ENCODE measurements around the gene ZNF530.
A peak's percentile ranks its signal among the peaks of the same experiment; 100 is the strongest.

The ZNF530 gene

DNA sequence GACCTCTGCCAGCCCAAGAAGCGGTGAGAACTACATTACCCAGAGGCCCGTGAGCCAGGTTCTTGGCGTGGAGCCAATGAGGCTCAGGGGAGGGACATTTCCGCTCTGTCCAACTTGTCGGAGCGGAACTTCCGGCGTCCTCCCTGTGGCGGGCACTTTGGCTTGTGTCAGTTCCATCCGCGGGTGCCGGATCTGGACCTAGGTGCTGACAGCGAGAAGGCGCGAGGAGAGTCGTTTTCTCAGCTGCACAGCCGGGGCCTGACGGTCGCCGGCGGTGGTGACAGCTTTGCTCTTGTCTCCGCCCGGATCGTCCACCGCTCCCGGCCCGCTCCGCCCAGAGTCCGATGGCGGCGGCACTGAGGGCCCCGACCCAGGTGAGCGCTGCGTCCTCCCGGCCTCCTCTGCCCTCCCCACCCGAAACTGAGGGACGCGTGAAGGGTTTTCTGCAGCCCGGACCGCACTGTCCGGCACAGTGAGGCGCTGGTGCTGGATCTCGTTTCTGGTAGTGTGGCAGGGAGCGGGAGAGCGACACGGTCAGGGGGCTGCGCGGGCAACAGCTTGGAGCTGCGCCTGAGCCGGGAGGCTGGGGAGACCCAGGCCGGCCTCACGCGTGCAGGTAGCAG, at the start of gene ZNF530:
Gene ZNF530 (plus strand): TSS at position 125 of the 623 bp plus-strand sequence. CDS start 4,461 bp downstream, outside the sequence.
- peak; percentile 97 for DNase-seq

DNA sequence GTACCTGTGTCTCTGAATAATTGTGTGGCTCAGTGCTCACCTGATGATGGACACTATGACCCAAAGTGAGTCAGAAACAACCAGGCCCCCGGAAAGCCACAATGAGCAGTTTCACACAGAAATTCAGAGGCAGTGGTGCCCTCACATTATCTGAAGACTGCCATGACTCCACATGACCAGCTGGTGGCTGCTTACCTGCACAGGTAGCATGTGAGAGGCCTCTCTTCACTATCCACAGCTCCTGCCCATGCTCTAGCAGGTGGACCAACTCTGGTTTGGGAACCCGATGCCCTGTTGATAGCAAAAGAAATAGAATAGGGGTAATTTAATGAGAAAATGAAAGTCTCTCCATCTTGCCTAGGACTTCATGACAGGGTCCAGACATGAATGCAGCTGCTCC, 47.3 kb upstream of the ZNF530 start:
- no peak for DNase-seq

DNA sequence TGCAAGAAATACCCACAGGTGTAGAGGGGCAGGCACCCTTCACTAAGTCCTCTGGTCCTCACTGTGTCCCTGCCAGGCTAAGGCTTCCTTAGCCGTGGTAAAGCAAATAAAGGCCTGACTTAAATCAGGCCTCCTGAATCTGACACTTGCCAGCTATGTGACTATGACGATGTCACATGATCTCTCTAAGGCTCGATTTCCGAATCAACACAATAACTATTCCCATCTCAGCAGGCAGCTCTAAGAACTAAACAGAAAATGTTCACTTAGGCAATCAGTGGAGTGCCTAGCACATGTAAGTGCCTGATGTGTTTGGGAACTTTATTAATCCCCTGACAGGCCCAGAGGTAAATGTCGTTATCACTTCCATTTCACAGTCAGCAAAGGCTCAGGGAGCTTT, 42.0 kb upstream of the ZNF530 start:
- no peak for DNase-seq

DNA sequence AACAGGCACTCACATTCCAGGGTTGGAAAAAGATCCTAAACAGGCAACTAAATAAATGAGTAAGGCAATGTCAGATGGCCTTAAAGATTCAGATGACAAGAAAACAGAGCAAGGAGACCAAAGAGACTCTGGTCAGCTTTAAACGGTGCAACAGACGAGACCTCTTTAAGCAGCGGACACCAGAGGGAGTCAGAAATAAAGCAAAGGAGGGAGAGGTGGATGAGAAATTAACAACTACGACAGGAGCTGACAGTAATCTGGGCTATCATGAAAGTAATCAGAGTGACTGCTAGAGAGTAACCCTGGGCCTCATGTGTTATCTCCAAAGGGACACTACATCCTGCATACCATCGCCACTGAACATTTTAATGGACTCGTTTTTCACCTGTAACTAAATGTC, 41.2 kb upstream of the ZNF530 start:
- peak; percentile 49 for DNase-seq

DNA sequence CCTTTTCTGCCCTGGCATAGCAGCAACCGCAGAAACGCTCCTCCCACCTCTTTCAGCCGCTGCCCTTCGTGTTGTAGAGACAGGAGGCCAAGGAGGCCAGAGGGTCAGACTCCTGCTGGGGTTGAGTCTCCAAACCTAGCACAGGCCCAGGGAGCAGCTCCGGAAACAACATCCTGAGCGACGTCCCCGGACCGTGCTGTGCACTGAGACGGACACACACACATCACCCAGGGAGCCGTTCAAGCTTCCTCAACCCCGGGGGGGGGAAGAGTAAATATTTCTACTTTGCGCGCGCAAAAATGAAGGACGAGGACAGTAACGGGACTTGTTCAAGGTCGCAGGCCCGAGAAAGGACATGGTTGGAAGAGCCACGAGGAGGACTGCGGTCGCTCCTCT, 40.7 kb upstream of the ZNF530 start:
- DNase-seq: peak; percentile 65

DNA sequence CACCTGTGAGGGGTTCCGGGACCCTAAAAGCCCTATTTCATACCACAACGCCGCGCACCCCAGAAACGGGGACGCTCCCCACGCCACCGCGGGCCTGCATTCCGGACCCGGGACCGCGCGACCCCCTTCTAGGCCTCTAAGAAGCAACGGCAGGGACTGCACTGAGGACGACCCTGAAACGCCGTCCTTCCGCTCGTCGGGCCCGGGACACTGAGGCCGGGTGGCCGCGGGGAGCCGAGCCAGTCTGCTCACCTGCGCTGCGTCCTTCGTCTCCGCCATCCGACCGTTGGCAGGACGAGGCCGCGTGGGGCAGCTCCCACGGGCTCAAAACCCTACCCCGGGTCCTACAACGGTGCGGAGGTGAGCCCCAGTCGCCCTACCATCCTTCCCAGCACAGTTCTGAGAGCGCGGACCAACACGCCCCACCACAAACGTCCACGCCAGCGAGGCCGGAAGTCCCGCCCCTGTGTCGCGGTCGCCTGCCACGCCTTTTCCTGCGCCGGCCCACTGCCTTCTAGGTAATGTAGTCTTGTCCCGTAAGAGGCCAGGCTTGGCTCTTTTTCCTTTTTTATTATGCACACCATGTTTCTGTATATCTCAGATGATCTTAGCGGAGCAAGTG, 40.2 kb upstream of the ZNF530 start, which contains the start of gene ZNF550:
Gene ZNF550 (minus strand): TSS at position 460 of the 622 bp plus-strand sequence. CDS start 181 bp downstream, at position 279.
- peak; percentile 96 for DNase-seq

DNA sequence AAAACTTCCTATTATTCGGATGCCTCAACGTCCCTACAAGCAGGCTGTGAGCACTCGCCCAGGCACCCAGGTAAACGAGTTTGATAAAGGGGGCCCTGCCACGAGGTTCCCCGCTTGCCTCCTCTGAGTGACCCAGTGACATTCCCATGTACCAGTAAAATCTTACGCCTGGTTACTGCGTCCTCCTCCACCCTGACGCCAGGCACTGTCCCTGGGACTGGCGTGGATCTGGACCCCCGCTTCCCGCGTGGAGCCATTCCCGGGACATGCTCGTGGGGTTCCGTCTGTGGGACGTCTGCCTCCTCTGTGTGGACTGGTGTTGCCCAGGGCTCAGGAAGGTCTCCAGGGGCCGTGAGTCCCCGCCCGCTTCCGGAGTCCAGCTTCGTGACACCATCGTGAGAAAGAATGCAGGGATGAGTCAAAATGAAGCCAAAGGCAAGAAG, 39.6 kb upstream of the ZNF530 start:
- no peak for DNase-seq

DNA sequence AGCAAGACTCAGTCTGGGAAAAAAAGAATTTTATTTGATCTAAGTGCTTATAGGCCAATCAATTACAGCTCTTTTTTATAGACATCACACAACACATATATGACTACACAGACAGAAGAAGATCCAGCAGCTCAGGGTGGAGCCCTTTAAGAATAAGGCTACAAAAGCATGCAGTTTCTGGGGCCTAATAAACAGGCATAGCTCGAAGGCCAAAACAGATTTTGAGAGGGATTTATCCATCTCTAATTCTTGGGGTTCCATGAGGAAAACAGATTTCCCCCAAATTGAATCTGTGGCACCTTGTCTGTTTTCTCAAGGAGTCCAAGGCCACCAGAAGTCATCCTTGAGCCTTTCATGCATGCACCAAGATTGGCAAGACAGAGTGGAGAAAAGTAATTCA, 36.1 kb upstream of the ZNF530 start:
- DNase-seq: no peak

DNA sequence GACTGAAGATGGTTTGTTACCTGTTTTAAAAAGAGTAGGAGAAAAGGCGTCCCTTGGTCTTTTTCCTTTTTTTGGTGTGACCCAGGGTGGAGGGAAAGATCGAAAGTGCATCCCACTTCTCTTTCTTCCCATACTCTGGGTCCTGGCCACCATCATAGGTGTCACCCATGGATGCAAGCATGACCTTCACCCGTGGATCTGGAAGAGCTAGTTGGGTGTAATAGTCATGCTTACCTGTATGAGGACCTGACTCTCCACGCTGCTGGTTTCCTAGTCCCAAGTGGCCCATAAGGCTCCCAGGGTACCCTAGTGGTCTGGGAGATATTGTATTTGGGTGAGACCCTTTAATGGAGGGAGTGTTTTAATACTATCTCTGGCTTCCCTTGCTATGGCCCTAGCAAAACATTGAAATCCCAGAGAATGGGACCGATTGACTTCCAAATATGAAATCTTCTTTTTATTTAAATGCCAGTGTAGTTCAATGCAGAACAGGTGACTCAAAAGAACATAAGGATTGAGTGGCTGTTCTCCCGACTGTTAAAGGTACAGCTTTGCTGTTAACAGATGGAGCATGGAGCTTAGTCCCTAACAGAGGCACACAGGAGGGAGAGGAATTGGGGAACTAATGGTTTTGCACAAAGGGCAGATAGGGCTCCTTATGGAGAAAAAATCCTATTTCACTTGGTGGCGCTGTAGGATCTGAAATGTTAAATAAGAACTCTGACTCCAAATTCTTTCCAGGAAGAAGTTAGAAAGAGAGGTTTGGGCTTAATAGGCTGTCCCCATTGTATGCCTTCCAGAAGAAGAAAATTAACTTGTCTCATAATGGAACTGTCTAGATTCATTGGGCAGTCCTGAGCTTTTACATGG, 33.1 kb upstream of the ZNF530 start:
- peak; percentile 57 for DNase-seq

DNA sequence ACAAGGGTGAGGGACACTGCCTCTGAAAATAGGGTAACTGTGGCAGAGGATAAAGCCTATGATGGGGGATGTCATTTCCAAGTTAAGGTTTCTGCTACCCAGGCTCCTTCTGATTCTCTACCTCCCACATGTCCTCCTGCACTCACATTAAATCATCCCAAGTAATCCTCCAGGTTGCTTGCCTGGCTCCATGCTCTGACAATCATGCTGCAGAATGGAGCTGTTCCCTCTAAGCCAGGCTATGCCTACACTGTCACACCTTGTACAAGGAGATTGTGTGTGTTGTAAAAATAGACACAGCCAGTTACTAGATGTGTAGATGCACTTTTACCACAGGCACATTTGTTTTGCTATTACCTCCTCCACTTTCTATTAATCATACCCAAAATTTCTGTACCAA, 29.0 kb upstream of the ZNF530 start:
- DNase-seq: no peak

DNA sequence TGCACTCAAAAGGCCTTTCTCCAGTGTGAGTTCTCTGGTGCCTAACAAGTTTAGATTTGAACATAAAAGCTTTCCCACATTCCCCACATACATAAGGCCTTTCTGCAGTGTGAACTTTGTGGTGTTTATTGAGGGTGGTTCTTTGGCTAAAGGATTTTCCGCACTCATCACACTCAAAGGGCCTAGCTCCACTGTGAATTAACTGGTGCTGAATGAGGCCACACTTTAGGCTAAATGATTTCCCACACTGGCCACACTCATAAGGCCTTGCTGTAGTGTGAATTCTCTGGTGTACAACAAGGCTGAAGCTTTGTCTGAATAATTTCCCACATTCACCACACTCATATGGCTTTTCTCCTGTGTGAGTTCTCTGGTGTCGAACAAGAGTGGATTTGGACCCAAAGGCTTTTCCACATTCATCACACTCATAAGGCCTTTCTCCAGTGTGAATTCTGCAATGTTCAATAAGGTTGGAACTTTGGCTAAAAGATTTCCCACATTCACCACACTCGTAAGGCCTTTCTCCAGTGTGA, 27.2 kb upstream of the ZNF530 start:
- DNase-seq: no peak

DNA sequence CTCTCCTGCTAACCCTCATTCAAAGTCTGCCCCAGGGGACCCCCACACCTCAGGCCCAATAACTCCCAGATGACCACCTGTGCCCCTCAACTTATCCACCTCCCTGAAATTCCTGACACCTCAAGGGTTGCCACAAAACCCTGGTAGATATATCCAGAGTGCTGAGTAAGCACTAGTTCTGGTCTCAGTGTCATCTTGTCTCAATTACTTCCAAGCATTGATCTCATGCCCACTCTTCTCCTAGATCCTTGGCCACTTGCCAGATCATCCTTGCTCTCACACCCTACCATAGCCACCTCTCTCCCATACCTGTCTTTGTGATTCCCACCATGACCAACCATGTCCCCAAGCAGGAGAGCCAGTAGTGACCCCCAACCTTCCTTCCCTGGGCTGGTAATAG, 23.0 kb upstream of the ZNF530 start:
- DNase-seq: no peak

DNA sequence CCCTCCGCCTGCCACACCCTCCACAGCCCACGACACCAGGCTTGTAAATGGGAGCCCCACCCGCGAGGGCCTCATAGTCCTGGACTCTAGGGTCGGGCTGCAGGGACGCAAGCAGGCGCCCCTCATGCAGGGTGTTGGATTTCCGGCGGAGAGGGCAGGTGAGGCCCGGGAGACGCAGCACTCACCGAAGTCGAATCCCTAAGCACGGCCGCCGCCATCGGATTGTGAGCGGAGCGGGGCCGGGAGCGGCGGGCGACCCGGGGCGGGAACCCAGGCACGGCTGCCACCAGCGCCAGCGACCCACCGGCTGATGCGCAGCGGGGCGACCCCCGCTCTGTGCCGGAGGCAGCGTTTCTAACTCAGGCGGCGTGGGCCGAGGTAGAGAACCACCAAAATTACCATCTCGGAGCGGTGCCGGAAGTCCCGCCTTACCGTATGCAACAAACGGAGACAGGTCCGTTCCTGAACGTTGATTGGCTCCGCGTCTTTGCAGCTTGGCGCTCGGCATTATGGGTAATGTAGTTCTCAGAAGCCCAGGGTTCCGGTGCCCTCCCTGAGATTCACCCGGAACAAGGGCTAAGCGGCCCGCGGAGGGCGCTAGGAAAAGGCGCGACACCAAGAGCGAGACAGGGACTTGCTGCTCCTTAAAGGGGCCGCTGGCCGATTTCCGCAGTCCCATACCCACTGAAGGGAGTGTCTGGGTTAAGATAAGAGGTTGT, 21.0 kb upstream of the ZNF530 start, which contains the start of gene ZNF416:
Gene ZNF416 (minus strand): TSS at position 425 of the 719 bp plus-strand sequence. CDS start 207 bp downstream, at position 218.
- peak; percentile 100 for DNase-seq

DNA sequence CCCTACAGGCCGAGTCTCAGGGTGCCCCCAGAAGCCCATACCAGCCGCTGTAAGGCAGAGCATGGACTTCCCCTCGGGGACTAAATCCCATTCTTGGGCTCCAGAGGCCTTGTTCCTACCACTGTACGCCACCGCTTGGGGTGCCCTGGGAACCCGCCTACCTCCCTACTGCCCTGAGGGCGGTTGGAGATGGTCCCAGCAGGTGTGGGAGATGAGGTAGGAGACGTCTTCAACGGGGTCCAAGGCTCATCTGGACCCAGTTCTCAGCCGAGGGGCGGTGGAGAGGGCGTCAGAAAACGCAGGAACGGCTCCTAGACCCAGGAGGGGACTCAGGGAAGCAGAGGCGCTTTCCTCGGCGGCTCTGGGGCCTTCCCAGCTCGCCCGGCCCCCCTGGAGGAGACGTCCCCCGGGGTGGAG, 16.6 kb upstream of the ZNF530 start:
- no peak for DNase-seq

DNA sequence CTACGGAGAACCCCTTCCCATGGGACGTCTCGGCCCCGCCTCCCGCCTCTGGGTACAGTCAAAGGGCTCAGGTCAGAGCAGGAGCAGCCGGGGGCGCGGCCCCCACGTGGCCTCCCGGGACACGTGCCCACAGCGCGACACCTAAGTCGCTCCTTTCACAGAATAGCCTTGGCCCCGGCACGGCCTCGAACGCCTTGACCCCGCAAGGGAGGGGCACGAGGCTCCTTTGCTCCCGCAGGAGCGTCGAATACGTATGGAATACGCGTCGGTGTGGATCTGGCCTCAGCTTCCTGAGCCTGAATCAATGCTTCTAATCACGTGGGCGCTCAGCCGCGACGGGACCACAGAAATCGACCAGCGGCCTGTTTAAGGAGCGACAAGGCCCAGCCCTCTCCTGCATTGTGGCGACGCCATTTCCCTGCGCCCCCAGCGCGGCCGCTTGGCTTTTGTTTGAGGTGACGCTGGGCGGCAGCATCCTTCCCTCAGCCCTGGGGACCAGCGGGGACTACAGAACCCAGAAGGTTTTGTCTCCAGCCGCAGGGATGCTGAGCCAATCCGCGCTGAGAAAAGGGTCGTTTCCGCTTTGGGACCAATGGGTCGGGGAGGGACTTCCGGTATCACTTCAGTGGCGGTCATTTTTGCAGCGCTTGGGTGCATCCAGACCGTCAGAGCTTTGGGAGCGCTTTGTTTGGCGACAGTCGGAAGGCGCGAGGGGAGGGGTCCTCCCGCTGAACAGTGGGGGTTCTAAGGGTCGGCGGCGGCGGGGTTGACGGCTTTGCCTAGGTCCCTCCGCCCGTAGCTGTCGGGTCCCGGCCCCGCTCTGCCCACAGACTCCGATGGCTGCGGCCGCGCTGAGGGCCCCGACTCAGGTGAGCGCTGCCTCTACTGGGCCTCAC, 15.9 kb upstream of the ZNF530 start, which contains the start of gene ZIK1:
Gene ZIK1 (plus strand): TSS at position 625 of the 896 bp plus-strand sequence. CDS start 212 bp downstream, at position 837.
- peak; percentile 98 for DNase-seq

DNA sequence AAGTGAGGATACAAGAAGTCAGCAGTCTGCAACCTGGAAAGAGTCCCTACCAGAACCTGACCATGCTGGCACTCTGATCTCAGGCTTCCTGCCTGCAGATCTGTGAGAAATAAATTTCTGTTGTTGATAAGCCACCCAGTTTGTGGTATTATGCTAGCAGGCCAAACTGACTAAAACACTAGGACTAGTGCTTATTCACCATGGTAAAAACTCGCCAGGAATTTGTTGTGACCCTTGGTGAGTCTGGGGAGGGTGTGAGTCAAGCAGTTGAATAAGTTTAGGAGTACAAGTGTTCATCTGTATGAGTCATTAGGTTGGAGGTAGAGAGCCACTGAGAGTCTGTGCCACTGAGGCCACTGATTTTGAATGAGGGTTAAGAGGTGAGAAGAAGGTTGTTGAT, 12.2 kb upstream of the ZNF530 start:
- no peak for DNase-seq

DNA sequence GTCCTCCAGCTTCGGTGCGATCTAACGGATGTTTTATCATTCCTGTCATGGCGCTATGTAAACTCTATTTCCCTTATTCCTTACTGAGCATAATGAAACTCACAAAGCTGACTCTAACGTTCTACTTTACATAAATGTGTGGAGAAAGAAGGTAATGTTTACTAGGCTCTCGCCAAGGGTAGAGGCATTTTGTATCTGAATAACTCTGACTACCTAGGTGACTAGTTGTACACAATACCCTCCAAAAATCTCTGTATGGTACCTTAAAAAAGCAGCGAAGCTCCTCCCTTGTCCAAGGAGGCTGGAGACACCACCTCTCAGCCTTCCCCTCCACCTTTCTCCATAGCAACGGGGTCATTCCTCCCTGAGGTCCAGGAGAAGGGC, 316 bp upstream of the ZNF530 start:
- no peak for DNase-seq

DNA sequence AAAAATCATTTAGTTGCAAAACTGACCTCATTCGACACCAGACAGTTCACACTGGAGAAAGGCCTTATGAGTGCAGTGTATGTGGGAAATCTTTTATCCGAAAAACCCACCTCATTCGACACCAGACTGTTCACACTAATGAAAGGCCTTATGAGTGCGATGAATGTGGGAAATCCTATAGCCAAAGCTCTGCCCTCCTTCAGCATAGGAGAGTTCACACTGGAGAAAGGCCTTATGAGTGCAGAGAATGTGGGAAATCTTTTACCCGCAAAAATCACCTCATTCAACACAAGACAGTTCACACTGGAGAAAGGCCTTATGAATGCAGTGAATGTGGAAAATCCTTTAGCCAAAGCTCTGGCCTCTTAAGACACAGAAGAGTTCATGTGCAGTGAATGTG, 7.2 kb downstream of the ZNF530 start:
- no peak for DNase-seq

DNA sequence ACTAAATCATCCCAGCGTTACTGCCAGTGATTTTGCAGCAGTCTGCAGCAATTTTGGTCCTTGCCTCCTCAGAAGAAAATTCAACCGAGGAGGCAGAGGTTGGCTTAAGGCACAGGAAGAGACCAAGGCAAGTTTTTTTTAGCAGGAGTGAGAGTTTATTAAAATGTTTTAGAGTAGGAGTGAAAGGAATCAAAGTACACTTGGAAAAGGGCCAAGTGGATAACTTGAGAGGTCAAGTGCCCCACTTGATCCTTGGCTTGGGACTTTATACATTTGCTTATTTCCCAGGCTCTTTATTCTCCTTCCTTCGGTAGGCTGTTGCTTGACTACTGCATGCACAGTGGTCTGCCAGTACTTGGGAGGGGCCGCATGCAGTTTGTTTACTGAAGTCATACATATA, 11.4 kb downstream of the ZNF530 start:
- DNase-seq: no peak

DNA sequence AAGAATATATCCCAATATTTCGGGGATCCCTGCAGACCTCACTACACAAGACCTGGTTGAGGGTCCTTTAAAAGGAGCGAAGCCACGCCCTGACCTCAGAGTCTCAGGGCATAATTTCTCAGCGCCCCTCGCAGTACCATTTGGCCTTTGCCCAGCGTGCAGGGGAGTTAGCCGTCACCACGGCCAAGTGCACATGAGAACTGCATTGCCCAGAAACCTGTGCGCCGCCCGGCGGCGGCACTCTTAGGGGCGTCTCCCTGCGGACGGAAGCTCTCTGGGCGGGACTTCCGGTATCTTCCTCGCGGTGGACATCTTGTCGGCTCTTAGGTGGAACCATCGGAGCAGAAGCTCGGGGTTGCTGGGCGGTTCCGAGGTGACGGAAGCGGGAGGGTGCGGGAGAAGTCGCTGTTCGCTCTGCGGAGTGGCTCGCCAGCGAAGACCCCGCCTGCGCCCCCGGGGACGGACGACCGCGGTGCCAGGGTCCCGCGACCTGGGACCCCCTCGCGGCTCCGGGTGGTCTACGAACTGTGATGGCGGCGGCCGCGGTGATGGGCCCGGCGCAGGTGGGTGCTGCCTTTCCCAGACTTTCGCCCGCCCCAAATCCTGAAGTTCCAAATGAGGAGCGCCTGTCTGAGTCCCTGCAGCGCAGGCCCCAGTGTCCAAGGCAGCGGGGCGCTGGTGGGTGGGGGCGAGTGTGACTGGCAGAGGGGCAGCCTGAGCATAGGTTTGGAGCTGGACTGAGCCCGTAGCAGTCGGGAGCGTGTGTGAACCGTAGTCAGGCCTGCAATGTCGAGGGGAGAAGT, 14.5 kb downstream of the ZNF530 start, which contains the start of gene ZNF134:
Gene ZNF134 (plus strand): TSS at position 302 of the 803 bp plus-strand sequence. CDS start 5,227 bp downstream, outside the sequence.
- peak; percentile 97 for DNase-seq
